Activated CD4-positive, alpha-beta T cell treated with anti-CD3 and anti-CD28 coated beads, Interleukin-2, Interleukin-4, amounts not matched to agents 100 ng/mL and 50 ng/mL, durations not matched to agents 16 hours and 8 hours (primary cell): ENCODE data around the gene OR1F1.

Experiments used
- DNase-seq: peaks from one replicate; pipeline ENCODE4 v3.0.0-alpha.2; 2020; ENCODE audit warnings: low spot score

OR1F1 gene

DNA sequence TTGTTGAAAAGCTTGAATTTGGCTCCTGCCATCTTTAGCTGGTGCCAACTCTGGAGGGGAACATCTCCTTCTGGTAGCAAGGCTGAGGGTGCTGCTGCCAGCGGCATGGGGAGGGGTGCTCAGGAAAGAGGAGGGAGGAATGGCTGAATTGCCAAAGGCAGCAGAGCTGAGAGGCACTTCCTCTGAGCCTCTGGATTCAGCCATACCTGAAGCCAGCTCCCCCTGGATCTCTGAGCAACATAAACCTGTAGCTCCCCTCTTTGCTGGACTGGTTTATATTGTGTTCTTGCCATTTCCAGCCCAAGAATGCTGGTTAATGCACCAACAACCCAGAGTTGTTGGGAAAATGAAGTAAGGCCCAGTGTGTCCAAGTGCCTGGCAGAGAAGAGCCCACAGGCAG, 61.0 kb downstream of the OR1F1 start:
- no peak for DNase-seq

DNA sequence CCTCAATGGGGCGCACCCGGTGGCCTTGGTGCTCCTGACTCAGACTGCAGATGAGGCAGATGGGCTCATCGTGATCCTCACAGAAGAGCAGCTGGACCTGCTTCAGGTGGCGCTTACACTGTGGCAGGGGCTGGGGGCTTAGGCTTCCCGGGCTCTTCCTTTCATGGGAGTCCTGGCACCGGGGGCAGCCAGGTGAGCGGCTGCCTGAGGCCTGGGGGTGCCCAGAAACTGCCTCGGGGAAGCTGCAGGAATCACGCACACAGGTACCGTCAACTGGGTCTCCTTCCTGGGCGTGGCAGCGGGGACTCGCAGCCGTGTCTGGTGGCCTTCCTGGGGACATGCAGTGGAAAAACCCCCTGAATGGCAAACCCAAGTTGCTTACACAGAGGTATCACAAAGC, 61.4 kb downstream of the OR1F1 start:
- no peak for DNase-seq

DNA sequence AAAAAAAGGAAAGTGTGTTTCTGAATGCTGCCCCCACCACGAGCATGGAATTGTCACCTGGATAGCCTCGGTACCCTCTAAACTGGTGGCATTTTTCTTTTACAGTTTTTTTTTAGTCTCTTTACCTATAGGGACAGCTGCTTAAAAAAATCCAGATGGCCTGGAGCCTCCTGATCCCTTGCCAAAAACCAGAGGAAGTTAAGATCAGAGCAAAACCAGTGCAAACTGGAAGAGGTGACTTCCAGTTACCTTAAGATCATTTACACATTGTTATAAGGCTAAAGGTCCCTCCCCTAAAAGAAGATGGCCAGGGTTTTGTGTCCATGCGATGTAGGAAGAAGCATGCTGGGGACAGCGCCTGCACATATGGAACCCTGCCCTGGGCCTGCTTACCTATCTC, 65.0 kb downstream of the OR1F1 start:
- no peak for DNase-seq

DNA sequence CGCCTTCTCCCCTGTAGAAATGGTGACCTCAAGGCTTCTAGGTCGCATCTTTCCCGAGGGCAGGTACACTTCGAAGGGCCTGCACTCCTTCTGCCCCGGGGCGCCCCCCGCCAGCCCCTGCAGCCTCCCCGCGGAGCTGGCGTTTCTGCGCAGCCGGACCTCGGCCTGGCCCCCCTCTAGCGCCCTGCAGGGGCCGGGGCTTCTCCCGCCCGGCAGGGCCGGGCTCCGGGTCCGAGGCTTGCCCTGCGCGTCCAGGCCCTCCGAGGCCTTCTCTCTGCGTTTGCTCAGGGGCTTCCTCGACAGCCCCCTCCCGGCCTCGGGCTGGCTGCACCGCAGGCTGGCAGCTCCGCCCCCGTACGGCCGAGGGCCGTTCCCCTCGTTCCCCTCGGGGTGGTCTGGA, 66.3 kb downstream of the OR1F1 start:
- no peak for DNase-seq
